Astrocyte (in vitro differentiated cells and primary cell): Measurements from ENCODE around the gene POTEI. TPM values are rescaled to one million over a fixed set of nuclear protein-coding genes. Genes with fewer than 3 reads are reported as not detected.
A peak's percentile ranks its signal among the peaks of the same experiment; 100 is the strongest.
"Not testable (repeated sequence)": the region's sequence is repeated elsewhere in the genome, so short reads cannot be mapped to it uniquely, and the experiment has no call there.

Experiments
- DNase-seq: peaks from one replicate; pipeline ENCODE4 v3.0.0-alpha.2; 2010; ENCODE audit warnings: low read depth
- FAIRE-seq: peaks from 2 replicates; lab custom pipeline; 2011; peaks lifted over from hg19 to GRCh38; lab: Jason Lieb, UNC
- H2AFZ ChIP-seq: 2 replicates; pipeline ENCODE4 v1.6.0; 2012; ENCODE audit warnings: low read depth, low read length, inconsistent platforms
- H3K27ac ChIP-seq: 2 replicates; pipeline ENCODE4 v1.5.1; 2011; ENCODE audit warnings: low read depth, low read length, inconsistent platforms
- H3K27me3 ChIP-seq: 2 replicates; pipeline ENCODE4 v1.6.0; 2011; ENCODE audit warnings: low read length, inconsistent platforms; ENCODE audit not compliant: insufficient read depth
- H3K36me3 ChIP-seq: 2 replicates; pipeline ENCODE4 v1.5.1; 2011; ENCODE audit warnings: low read length, inconsistent platforms; ENCODE audit not compliant: insufficient read depth
- H3K4me1 ChIP-seq: 2 replicates; pipeline ENCODE4 v1.5.1; 2011; ENCODE audit warnings: low read length, inconsistent platforms; ENCODE audit not compliant: insufficient read depth
- H3K4me2 ChIP-seq: 2 replicates; pipeline ENCODE4 v1.6.0; 2012; ENCODE audit warnings: low read length, inconsistent platforms
- H3K4me3 ChIP-seq: 2 replicates; pipeline ENCODE4 v1.5.1; 2011; ENCODE audit warnings: low read depth, mild to moderate bottlenecking, low read length, inconsistent platforms; ENCODE audit not compliant: insufficient read depth
- H3K79me2 ChIP-seq: 2 replicates; pipeline ENCODE4 v1.6.0; 2012; ENCODE audit warnings: mild to moderate bottlenecking, low read length, inconsistent platforms; ENCODE audit not compliant: insufficient read depth
- H3K9ac ChIP-seq: 2 replicates; pipeline ENCODE4 v1.6.0; 2012; ENCODE audit warnings: mild to moderate bottlenecking, low read length, inconsistent platforms
- H3K9me3 ChIP-seq: 2 replicates; pipeline ENCODE4 v1.5.1; 2012; ENCODE audit warnings: low read depth, mild to moderate bottlenecking, low read length, inconsistent platforms; ENCODE audit not compliant: insufficient read depth
- H4K20me1 ChIP-seq: 2 replicates; pipeline ENCODE4 v1.6.0; 2012; ENCODE audit warnings: low read length, inconsistent platforms; ENCODE audit not compliant: insufficient read depth
- H3K27ac Mint-ChIP-seq: one replicate; pipeline ENCODE4 v1.8.0; 2021; ENCODE audit warnings: mild to moderate bottlenecking, mixed read lengths; ENCODE audit not compliant: unreplicated experiment
- H3K27me3 Mint-ChIP-seq: one replicate; pipeline ENCODE4 v1.8.0; 2021; ENCODE audit warnings: low read depth, mixed read lengths; ENCODE audit not compliant: unreplicated experiment
- H3K36me3 Mint-ChIP-seq: one replicate; pipeline ENCODE4 v1.8.0; 2021; ENCODE audit warnings: low read depth, mixed read lengths; ENCODE audit not compliant: unreplicated experiment
- H3K4me1 Mint-ChIP-seq: one replicate; pipeline ENCODE4 v1.8.0; 2021; ENCODE audit warnings: low read depth, mixed read lengths; ENCODE audit not compliant: unreplicated experiment
- H3K4me3 Mint-ChIP-seq: one replicate; pipeline ENCODE4 v1.8.0; 2021; ENCODE audit warnings: mild to moderate bottlenecking, moderate library complexity, mixed read lengths; ENCODE audit not compliant: unreplicated experiment
- H3K9me3 Mint-ChIP-seq: one replicate; pipeline ENCODE4 v1.8.0; 2021; ENCODE audit warnings: mild to moderate bottlenecking, mixed read lengths; ENCODE audit not compliant: unreplicated experiment
- total RNA-seq: library from RNA; stranded (reverse); gene quantifications from 2 replicates; pipeline ENCODE4 v1.2.1, GENCODE V29; 2021

Gene POTEI
- total RNA-seq, 1 donor from 2014 or later: 0.32 TPM

DNA sequence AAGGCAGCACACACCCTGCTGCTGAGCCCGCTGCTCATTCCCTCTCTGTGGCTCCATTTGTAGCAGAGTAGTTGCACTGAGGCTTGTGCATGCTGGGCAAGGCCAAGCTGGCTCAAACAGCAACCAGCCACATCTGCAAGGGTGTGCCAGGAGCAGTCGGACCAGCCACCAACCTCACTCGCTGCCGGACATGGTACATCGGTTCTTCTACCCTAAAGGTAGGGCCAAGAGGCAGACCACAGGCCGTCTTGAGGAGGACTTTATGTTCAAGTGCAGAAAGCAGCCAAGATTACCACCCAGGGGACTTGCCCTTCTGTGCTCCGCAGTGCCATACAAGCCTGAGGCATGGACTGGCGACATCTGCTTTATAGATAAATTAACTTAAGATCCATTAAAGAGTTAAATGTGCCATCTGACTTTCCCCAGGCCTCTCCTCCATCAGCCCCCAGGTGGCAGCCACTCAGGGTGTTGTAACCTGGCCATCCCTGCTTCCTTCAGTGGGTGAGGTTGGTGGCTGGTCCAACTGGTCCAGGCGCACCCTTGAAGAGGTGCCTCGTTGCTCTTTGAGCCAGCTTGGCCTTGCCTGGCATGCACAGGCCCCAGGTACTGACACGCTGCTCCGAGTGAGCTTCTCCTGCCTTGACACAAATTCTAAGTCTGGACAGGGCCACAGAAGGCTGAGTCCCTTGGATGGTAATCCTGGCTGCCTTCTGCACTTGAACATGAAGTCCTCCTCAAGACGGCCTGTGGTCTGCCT is 55.0 kb downstream of the POTEI start:
- H3K4me3 Mint-ChIP-seq, H3K9ac ChIP-seq, H3K79me2 ChIP-seq, H3K4me3 ChIP-seq, H3K27me3 Mint-ChIP-seq, H2AFZ ChIP-seq, H4K20me1 ChIP-seq, H3K36me3 Mint-ChIP-seq, H3K4me1 ChIP-seq, H3K4me2 ChIP-seq, H3K27ac ChIP-seq, H3K27me3 ChIP-seq, H3K27ac Mint-ChIP-seq, DNase-seq, FAIRE-seq, H3K36me3 ChIP-seq, H3K4me1 Mint-ChIP-seq, H3K9me3 ChIP-seq, H3K9me3 Mint-ChIP-seq: not testable (repeated sequence)

DNA sequence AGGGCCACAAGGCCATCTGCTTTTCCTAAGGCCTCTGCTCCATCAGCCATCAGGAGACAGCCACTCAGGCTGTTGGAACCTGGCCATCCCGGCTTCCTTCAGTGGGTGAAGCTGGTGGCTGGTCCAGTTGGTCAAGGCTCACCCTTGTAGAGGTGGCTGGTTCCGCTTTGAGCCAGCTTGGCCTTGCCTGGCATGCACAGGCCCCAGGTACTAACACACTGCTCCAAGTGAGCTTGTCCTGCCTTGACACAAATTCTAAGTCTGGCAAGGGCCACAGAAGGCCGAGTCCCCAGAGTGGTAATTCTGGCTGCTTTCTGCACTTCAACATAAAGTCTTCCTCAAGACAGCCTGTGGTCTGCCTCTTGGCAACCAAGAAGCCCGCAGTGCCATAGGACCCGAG is 56.2 kb downstream of the POTEI start:
- H3K9me3 Mint-ChIP-seq, H3K4me3 Mint-ChIP-seq, FAIRE-seq, H3K4me1 ChIP-seq, H3K4me2 ChIP-seq, H3K79me2 ChIP-seq, H3K9ac ChIP-seq, H3K4me3 ChIP-seq, H3K27ac Mint-ChIP-seq, H3K27ac ChIP-seq, DNase-seq, H3K36me3 Mint-ChIP-seq, H4K20me1 ChIP-seq, H3K27me3 Mint-ChIP-seq, H3K27me3 ChIP-seq, H2AFZ ChIP-seq, H3K4me1 Mint-ChIP-seq, H3K36me3 ChIP-seq, H3K9me3 ChIP-seq: not testable (repeated sequence)

DNA sequence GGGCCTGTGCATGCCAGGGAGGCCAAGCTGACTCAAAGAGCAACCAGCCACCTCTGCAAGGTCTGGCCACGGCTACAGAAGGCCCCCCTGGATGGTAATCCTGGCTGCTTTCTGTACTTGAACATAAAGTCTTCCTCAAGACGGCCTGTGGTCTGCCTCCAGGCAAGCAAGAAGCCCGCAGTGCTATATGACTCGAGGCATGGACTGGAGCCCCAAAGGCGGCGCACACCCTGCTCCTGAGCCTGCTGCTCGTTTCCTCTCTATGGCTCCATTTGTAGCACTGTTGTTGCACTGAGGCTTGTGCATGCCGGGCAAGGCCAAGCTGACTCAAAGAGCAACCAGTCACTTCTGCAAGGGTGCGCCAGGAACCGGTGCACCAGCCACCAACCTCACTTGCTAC is 57.3 kb downstream of the POTEI start:
- not testable (repeated sequence) for H3K4me1 Mint-ChIP-seq, H3K27me3 Mint-ChIP-seq, H3K27ac Mint-ChIP-seq, H3K4me3 ChIP-seq, H3K36me3 Mint-ChIP-seq, H3K9me3 Mint-ChIP-seq, H3K36me3 ChIP-seq, H3K4me2 ChIP-seq, H3K4me1 ChIP-seq, H3K79me2 ChIP-seq, H3K9me3 ChIP-seq, H2AFZ ChIP-seq, DNase-seq, H3K9ac ChIP-seq, H3K4me3 Mint-ChIP-seq, H4K20me1 ChIP-seq, H3K27ac ChIP-seq, FAIRE-seq, H3K27me3 ChIP-seq

DNA sequence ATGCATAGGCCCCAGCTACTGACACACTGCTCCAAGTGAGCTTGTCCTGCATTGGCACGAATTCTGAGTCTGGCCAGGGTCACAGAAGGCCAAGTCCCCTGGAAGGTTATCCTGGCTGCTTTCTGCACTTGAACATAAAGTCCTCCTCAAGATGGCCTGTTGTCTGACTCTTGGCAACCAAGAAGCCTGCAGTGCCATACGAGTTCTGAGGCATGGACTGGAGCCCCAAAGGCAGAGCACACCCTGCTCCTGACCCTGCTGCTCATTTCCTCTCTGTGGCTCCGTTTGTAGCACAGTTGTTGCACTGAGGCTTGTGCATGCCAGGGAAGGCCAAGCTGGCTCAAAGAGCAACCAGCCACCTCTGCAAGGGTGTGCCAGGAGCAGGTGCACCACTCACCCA is 57.9 kb downstream of the POTEI start:
- H3K9me3 Mint-ChIP-seq, H3K27me3 Mint-ChIP-seq, H4K20me1 ChIP-seq, H3K27me3 ChIP-seq, H3K9ac ChIP-seq, DNase-seq, H3K4me3 ChIP-seq, H3K4me2 ChIP-seq, H3K36me3 Mint-ChIP-seq, H3K27ac ChIP-seq, H3K9me3 ChIP-seq, H3K27ac Mint-ChIP-seq, H3K36me3 ChIP-seq, H3K4me1 Mint-ChIP-seq, H2AFZ ChIP-seq, H3K4me3 Mint-ChIP-seq, FAIRE-seq, H3K79me2 ChIP-seq, H3K4me1 ChIP-seq: not testable (repeated sequence)

DNA sequence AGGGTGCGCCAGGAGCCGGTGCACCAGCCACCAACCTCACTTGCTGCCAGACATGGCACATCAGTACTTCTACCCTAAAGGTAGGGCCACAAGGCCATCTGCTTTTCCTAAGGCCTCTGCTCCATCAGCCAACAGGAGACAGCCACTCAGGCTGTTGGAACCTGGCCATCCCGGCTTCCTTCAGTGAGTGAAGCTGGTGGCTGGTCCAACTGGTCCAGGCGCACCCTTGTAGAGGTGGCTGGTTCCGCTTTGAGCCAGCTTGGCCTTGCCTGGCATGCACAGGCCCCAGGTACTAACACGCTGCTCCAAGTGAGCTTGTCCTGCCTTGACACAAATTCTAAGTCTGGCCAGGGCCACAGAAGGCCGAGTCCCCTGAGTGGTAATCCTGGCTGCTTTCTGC is 58.8 kb downstream of the POTEI start:
- not testable (repeated sequence) for H3K9me3 Mint-ChIP-seq, H3K36me3 Mint-ChIP-seq, H3K4me3 ChIP-seq, H3K9me3 ChIP-seq, H3K4me2 ChIP-seq, H3K27ac Mint-ChIP-seq, H3K9ac ChIP-seq, H4K20me1 ChIP-seq, H2AFZ ChIP-seq, H3K79me2 ChIP-seq, H3K27me3 Mint-ChIP-seq, FAIRE-seq, H3K36me3 ChIP-seq, H3K4me1 ChIP-seq, H3K4me3 Mint-ChIP-seq, DNase-seq, H3K27ac ChIP-seq, H3K27me3 ChIP-seq, H3K4me1 Mint-ChIP-seq

DNA sequence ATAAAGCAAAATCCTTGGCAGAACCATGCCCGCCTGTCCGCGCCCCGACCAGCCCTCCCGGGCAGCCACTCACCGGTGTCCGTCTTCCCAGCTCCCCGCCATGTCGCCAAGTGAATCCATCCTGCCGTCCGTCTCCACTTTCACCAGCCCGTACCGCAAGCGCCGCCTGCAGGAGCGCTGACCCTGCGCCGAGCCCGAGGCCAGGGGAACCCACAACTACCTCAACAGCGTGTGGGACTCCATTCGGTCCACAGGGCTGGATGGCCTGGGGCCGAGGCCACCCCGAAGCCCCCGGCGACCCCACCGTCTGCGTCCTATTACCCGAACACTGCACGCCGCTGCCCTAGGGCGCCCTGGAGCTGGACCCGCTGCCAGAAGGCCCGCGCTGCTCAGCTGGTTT is 81.5 kb downstream of the POTEI start:
- not testable (repeated sequence) for H3K27ac Mint-ChIP-seq, H3K9ac ChIP-seq, H3K36me3 Mint-ChIP-seq, H3K27ac ChIP-seq, H3K36me3 ChIP-seq, H3K79me2 ChIP-seq, H3K27me3 Mint-ChIP-seq, H3K4me1 ChIP-seq, FAIRE-seq, H3K4me3 ChIP-seq, H2AFZ ChIP-seq, H3K9me3 ChIP-seq, H3K27me3 ChIP-seq, H3K4me1 Mint-ChIP-seq, H4K20me1 ChIP-seq, H3K9me3 Mint-ChIP-seq
- peak overlapping the region; percentile 55 for H3K4me2 ChIP-seq
- peak overlapping the region; percentile 81 for H3K4me3 Mint-ChIP-seq
- peak; percentile 6 for DNase-seq
